HL-60 (cell line): ENCODE results near the gene PURA.
A peak's percentile ranks its signal among the peaks of the same experiment; 100 is the strongest.

Experiments used
- DNase-seq, 2 experiments: peaks; one replicate each; pipeline ENCODE4 v3.0.0-alpha.2; 2010 to 2020; ENCODE audit warnings: low read depth in 1 of 2, low spot score in 1 of 2
- H3K27ac ChIP-seq: fragments of 250-450 bp; sonication (Bioruptor Pico); replicated peaks from 2 replicates; pipeline ENCODE4 v1.5.1; 2020; ENCODE audit warnings: mild to moderate bottlenecking, moderate library complexity
- H3K27me3 ChIP-seq: fragments of 250-450 bp; sonication (Bioruptor Pico); 2 replicates; pipeline ENCODE4 v1.5.1; 2021; ENCODE audit warnings: mild to moderate bottlenecking, moderate library complexity; ENCODE audit not compliant: insufficient read depth, poor library complexity, severe bottlenecking
- H3K4me3 ChIP-seq: replicated peaks from 2 replicates; pipeline ENCODE4 v1.5.1; 2011; ENCODE audit warnings: mild to moderate bottlenecking, control low read depth, low read length; ENCODE audit not compliant: insufficient read depth
- GABPA ChIP-seq: IDR thresholded peaks from 2 replicates; pipeline ENCODE4 v1.6.1; 2012; ENCODE audit warnings: low read depth
- POLR2AphosphoS5 ChIP-seq: IDR thresholded peaks from 2 replicates; pipeline ENCODE4 v1.6.1; 2012; ENCODE audit warnings: low read depth
- SPI1 ChIP-seq: IDR thresholded peaks from 2 replicates; pipeline ENCODE4 v1.6.1; 2012; ENCODE audit warnings: low read depth, mild to moderate bottlenecking, borderline replicate concordance
- TF ChIP-seq, protein P1 (sequence below): IDR thresholded peaks from one replicate; pipeline ENCODE4 v1.5.1; 2011; ENCODE audit warnings: low read length, control low read depth, inconsistent platforms; ENCODE audit not compliant: insufficient read depth
- TF ChIP-seq, protein P2 (sequence below): IDR thresholded peaks from 2 replicates; pipeline ENCODE4 v1.6.1; 2012; ENCODE audit warnings: low read depth; ENCODE audit not compliant: insufficient replicate concordance

PURA gene

DNA sequence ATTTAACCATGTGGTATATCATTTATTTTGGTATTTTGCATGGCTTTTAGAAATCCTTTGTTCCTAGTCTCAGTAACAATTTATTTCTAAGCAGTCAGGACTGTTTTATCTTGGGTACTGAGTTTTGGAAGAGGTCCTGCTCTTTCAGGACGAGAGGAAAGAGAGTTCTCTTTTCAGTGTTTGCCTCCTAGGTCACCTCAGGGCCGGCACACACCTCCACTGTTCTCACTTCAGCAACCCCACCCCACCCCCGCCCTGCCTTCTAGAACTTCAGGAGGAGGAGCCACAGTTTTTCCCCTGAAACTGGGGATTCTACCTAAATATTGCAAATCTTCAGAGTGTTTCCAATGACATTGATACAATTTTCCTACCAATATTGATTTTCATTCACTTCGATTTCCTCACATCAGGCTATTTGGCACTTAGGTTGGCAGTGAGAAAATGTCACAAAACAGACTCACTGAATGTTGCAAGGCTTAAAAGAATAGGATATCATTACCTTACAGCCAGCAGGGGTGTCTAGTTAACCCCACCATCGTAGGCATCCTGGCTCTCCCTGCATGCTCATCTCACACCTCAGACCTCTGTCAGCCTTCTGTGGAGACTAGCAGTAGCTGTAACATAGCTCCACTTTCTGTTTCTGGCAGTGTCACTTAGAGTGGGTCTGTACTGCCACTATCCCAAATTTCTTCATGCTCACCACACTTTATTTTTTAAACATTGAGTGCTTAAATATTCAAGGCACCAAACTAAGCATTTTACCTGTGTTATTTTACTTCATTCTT is 17.2 kb downstream of the PURA start:
- no peak for TF ChIP-seq POLR2AphosphoS5
- TF ChIP-seq, protein P1, sequence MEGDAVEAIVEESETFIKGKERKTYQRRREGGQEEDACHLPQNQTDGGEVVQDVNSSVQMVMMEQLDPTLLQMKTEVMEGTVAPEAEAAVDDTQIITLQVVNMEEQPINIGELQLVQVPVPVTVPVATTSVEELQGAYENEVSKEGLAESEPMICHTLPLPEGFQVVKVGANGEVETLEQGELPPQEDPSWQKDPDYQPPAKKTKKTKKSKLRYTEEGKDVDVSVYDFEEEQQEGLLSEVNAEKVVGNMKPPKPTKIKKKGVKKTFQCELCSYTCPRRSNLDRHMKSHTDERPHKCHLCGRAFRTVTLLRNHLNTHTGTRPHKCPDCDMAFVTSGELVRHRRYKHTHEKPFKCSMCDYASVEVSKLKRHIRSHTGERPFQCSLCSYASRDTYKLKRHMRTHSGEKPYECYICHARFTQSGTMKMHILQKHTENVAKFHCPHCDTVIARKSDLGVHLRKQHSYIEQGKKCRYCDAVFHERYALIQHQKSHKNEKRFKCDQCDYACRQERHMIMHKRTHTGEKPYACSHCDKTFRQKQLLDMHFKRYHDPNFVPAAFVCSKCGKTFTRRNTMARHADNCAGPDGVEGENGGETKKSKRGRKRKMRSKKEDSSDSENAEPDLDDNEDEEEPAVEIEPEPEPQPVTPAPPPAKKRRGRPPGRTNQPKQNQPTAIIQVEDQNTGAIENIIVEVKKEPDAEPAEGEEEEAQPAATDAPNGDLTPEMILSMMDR, result no peak
- DNase-seq, result no peak
- Histone ChIP-seq H3K4me3 (no peak overlapping the region), H3K27me3 (no peaks in the 10 kb centered on the region), H3K27ac (no peak overlapping the region)

DNA sequence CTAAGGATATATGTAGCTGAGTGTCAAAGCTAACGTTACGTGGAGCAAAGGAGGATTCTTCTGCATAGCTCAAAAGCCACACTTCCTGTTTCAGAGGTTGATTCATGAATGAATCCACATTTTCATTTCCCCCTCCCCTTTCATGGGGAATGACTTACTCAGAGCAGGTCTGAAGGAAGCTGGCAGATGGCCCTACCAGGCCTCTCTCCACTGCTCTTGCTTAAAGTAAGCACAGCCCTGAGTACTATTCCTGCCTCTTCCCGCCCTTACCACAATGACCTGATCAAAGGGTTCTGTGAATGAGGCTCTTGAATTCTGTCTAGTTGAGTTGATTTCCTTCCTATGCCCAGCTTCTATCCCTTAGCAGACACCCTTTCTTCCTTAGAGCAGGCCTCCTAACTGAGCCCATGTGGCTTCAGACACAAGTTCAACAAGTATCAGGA is 18.1 kb downstream of the PURA start:
- H3K27me3 ChIP-seq, result no peaks in the 10 kb centered on the region
- TF ChIP-seq SPI1 (peak; percentile 73; the same call in 1 of the 2 replicates), POLR2AphosphoS5 (no peak)
- no peak overlapping the region for H3K4me3 ChIP-seq
- H3K27ac ChIP-seq, result no peak overlapping the region
- DNase-seq, result peak in 1 of 2 experiments; percentile 12

DNA sequence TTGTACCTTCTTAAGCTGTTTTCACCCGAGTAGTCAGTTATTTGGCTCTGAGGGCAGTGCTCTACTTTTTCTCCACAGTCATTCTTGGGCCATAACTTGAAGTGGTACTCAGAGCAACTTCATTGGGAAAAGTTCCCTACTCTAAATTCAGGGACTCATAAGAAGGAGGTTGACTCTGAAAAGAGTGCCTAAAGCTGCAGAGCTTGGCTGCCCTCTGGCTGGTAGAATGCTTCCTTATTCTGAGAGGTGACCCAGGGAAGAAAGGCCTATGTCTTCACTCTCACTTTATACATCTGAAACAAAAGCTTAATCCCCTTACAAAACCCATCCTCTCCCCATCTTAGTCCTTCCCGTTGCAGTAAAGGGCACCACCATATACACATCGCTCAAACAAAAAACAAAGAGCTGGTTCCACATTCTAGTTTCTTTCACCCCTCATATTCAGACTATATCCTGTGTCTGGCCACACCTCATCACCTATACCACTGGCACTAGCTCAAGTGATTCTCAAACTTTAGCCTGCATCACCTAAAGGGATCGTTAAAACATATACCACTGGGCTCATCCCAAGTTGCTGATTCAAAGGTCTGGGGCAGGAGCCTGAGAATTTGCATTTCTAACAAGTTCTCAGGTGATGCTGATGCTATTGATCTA is 19.7 kb downstream of the PURA start:
- no peaks in the 10 kb centered on the region for H3K27me3 ChIP-seq
- no peak overlapping the region for H3K4me3 ChIP-seq
- DNase-seq, result no peak
- H3K27ac ChIP-seq, result no peak overlapping the region
- TF ChIP-seq, protein P2, sequence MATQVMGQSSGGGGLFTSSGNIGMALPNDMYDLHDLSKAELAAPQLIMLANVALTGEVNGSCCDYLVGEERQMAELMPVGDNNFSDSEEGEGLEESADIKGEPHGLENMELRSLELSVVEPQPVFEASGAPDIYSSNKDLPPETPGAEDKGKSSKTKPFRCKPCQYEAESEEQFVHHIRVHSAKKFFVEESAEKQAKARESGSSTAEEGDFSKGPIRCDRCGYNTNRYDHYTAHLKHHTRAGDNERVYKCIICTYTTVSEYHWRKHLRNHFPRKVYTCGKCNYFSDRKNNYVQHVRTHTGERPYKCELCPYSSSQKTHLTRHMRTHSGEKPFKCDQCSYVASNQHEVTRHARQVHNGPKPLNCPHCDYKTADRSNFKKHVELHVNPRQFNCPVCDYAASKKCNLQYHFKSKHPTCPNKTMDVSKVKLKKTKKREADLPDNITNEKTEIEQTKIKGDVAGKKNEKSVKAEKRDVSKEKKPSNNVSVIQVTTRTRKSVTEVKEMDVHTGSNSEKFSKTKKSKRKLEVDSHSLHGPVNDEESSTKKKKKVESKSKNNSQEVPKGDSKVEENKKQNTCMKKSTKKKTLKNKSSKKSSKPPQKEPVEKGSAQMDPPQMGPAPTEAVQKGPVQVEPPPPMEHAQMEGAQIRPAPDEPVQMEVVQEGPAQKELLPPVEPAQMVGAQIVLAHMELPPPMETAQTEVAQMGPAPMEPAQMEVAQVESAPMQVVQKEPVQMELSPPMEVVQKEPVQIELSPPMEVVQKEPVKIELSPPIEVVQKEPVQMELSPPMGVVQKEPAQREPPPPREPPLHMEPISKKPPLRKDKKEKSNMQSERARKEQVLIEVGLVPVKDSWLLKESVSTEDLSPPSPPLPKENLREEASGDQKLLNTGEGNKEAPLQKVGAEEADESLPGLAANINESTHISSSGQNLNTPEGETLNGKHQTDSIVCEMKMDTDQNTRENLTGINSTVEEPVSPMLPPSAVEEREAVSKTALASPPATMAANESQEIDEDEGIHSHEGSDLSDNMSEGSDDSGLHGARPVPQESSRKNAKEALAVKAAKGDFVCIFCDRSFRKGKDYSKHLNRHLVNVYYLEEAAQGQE, result no peak
- TF ChIP-seq GABPA, result no peak
- TF ChIP-seq SPI1, result no peak
- no peak for TF ChIP-seq POLR2AphosphoS5
- TF ChIP-seq, protein P1, result no peak

DNA sequence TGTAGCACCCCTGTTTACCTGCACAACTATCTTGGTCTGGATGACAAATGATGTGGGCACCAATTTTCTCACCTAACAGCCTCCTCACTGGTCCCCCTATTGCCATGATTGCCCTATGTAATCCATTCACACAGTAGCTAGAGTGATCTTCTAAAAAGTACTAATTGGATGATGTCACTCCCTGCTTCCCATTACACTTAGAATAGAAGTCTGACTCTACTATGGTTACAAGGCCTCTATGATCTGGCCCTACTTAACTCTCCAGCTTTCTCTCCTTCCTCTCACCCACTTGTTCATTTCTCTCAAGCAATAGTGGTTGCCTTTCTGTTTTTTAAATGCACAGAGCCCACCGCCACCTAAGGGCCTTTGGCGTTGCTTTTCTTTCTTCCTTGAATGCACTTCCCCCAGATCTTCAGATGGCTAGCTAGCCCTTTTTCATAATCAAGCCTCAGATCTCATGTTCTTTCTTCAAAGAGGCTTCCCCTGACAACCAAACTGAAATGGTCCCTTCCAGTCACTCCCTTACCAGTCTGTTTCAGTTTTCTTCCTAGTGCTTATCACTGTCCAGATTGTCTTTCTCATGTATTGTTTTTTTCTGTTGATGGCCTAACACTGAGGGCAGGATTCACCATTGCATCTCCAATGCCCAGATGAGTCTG is 20.5 kb downstream of the PURA start:
- Histone ChIP-seq H3K27ac (no peak overlapping the region), H3K4me3 (no peak overlapping the region), H3K27me3 (no peaks in the 10 kb centered on the region)
- no peak for TF ChIP-seq POLR2AphosphoS5
- no peak for TF ChIP-seq SPI1
- TF ChIP-seq, protein P2, result no peak
- TF ChIP-seq, protein P1, result no peak
- no peak for TF ChIP-seq GABPA
- DNase-seq, result no peak
